Measurements from ENCODE around the gene KANSL1. TPM values are rescaled to one million over a fixed set of nuclear protein-coding genes. Genes with fewer than 3 reads are reported as not detected.
"Not testable (repeated sequence)": the region's sequence is repeated elsewhere in the genome, so short reads cannot be mapped to it uniquely, and the experiment has no call there.

KANSL1 gene
- total RNA-seq: 122 and 124 TPM in 2 replicates

- intact Hi-C loops (cut with micrococcal nuclease): loop anchor here (5.0 kb wide), 2 partner anchors 34 to 1046 kb away; partner anchors contain the start of gene HEXIM1
Measured at GRCh38 chr17:46193151-46193625, at the start of gene KANSL1. Gene KANSL1 (minus strand): TSS chr17:46193429. CDS start chr17:46172143, 21,286 bp downstream.

- intact Hi-C loops (cut with micrococcal nuclease): not testable (repeated sequence)
Measured at GRCh38 chr17:46231359-46231758, 38.1 kb upstream of the KANSL1 start.

- intact Hi-C loops (cut with micrococcal nuclease): loop anchor here (2.0 to 5.0 kb wide), 2 partner anchors 33 to 41 kb away; partner anchors contain the start of gene KANSL1
Measured at GRCh38 chr17:46225274-46225794, 32.1 kb upstream of the KANSL1 start.

- intact Hi-C loops (cut with micrococcal nuclease): loop anchor here (2.0 to 5.0 kb wide), 2 partner anchors 33 to 42 kb away; partner anchors contain the start of gene KANSL1
Measured at GRCh38 chr17:46224864-46225263, 31.6 kb upstream of the KANSL1 start.

- intact Hi-C loops (cut with micrococcal nuclease): not testable (repeated sequence)
Measured at GRCh38 chr17:46223041-46223440, 29.8 kb upstream of the KANSL1 start.

GRCh38 chr17:46216682-46217081, 23.5 kb upstream of the KANSL1 start:
- intact Hi-C loops (cut with micrococcal nuclease): no loop called here

- intact Hi-C loops (cut with micrococcal nuclease): loop anchor here (1.0 kb wide), 3 partner anchors 19 to 211 kb away; no protein-coding TSS in a partner anchor
Measured at GRCh38 chr17:46212634-46213435, 19.6 kb upstream of the KANSL1 start.

- intact Hi-C loops (cut with micrococcal nuclease): no loop called here
Measured at GRCh38 chr17:46208997-46209396, 15.8 kb upstream of the KANSL1 start.

GRCh38 chr17:46205975-46206374, 12.7 kb upstream of the KANSL1 start:
- intact Hi-C loops (cut with micrococcal nuclease): no loop called here

GRCh38 chr17:46202424-46202823, 9.2 kb upstream of the KANSL1 start:
- intact Hi-C loops (cut with micrococcal nuclease): no loop called here

GRCh38 chr17:46201491-46201890, 8.3 kb upstream of the KANSL1 start:
- intact Hi-C loops (cut with micrococcal nuclease): no loop called here

GRCh38 chr17:46200197-46200596, 7.0 kb upstream of the KANSL1 start:
- intact Hi-C loops (cut with micrococcal nuclease): no loop called here

- intact Hi-C loops (cut with micrococcal nuclease): no loop called here
Measured at GRCh38 chr17:46199379-46199778, 6.2 kb upstream of the KANSL1 start.

GRCh38 chr17:46198233-46198632, 5.0 kb upstream of the KANSL1 start:
- intact Hi-C loops (cut with micrococcal nuclease): no loop called here

GRCh38 chr17:46197530-46197929, 4.3 kb upstream of the KANSL1 start:
- intact Hi-C loops (cut with micrococcal nuclease): no loop called here

GRCh38 chr17:46195939-46196716, 2.9 kb upstream of the KANSL1 start:
- intact Hi-C loops (cut with micrococcal nuclease): loop anchor here (2.0 kb wide), 4 partner anchors 727 to 1853 kb away; partner anchors contain the start of genes CDC27, GOSR2, HEXIM2 and NFE2L1

- intact Hi-C loops (cut with micrococcal nuclease): loop anchor here (2.0 kb wide), 4 partner anchors 727 to 1853 kb away; partner anchors contain the start of genes CDC27, GOSR2, HEXIM2 and NFE2L1
Measured at GRCh38 chr17:46195217-46195855, 2.1 kb upstream of the KANSL1 start.

- intact Hi-C loops (cut with micrococcal nuclease): loop anchor here (1.0 to 5.0 kb wide), 10 partner anchors 15 to 1854 kb away; partner anchors contain the start of genes CDC27, GOSR2, HEXIM1 and HEXIM2
Measured at GRCh38 chr17:46194393-46195216, 1.4 kb upstream of the KANSL1 start.

- intact Hi-C loops (cut with micrococcal nuclease): loop anchor here (1.0 to 5.0 kb wide), 10 partner anchors 15 to 1855 kb away; partner anchors contain the start of genes CDC27, GOSR2, HEXIM1 and HEXIM2
Measured at GRCh38 chr17:46193626-46194392, 580 bp upstream of the KANSL1 start.
